ENCODE results near the gene PCNX3. TPM values are rescaled to one million over a fixed set of nuclear protein-coding genes. Genes with fewer than 3 reads are reported as not detected.

Gene PCNX3
- total RNA-seq, 1 donor from 2014 or later: 34.0 TPM

- ATAC-seq (no peak), DNase-seq (no peak)
- H3K36me3 ChIP-seq: peaks cover 30% of the 10 kb centered on the region
- no peaks in the 10 kb centered on the region for H3K9me3 ChIP-seq
- H3K27me3 ChIP-seq: no peaks in the 10 kb centered on the region
- TF ChIP-seq CTCF (IDR thresholded peaks at IDR 0.05): no peak
- H3K4me3 ChIP-seq: peak overlapping the region; percentile 93
- intact Hi-C loops (cut with DNase I): no loop called here
- peaks cover 55% of the 10 kb centered on the region for H3K4me1 ChIP-seq
- H3K27ac ChIP-seq: peak overlapping the region; percentile 95
Measured at GRCh38 chr11:65611758-65612603, 3.6 kb upstream of the PCNX3 start.

- DNase-seq (no peak), ATAC-seq (no peak)
- no peaks in the 10 kb centered on the region for H3K27me3 ChIP-seq
- H3K36me3 ChIP-seq: peaks cover 30% of the 10 kb centered on the region
- H3K27ac ChIP-seq: peak overlapping the region; percentile 95
- no peaks in the 10 kb centered on the region for H3K9me3 ChIP-seq
- H3K4me1 ChIP-seq: peaks cover 53% of the 10 kb centered on the region
- TF ChIP-seq CTCF (IDR thresholded peaks at IDR 0.05): no peak
- H3K4me3 ChIP-seq: peak overlapping the region; percentile 93
- intact Hi-C loops (cut with DNase I): no loop called here
Measured at GRCh38 chr11:65612691-65613090, 2.9 kb upstream of the PCNX3 start.

GRCh38 chr11:65613091-65613928, 2.3 kb upstream of the PCNX3 start:
- DNase-seq: no peak
- ATAC-seq: no peak
- no peak for TF ChIP-seq CTCF (IDR thresholded peaks at IDR 0.05)
- peaks cover 30% of the 10 kb centered on the region for H3K36me3 ChIP-seq
- intact Hi-C loops (cut with DNase I): no loop called here
- H3K27me3 ChIP-seq: no peaks in the 10 kb centered on the region
- peak overlapping the region; percentile 95 for H3K27ac ChIP-seq
- no peaks in the 10 kb centered on the region for H3K9me3 ChIP-seq
- peak overlapping the region; percentile 93 for H3K4me3 ChIP-seq
- H3K4me1 ChIP-seq: peaks cover 48% of the 10 kb centered on the region

GRCh38 chr11:65615950-65616574, 486 bp downstream of the PCNX3 start:
- H3K27me3 ChIP-seq: no peaks in the 10 kb centered on the region
- DNase-seq (no peak), ATAC-seq (peak; percentile 0)
- intact Hi-C loops (cut with DNase I): no loop called here
- H3K9me3 ChIP-seq: no peaks in the 10 kb centered on the region
- peak overlapping the region; percentile 87 for H3K27ac ChIP-seq
- peak overlapping the region; percentile 90 for H3K4me3 ChIP-seq
- peaks cover 39% of the 10 kb centered on the region for H3K36me3 ChIP-seq
- TF ChIP-seq CTCF (IDR thresholded peaks at IDR 0.05): no peak
- H3K4me1 ChIP-seq: peaks cover 29% of the 10 kb centered on the region

- Histone ChIP-seq H3K27ac (peak overlapping the region; percentile 87), H3K36me3 (peaks cover 44% of the 10 kb centered on the region), H3K9me3 (no peaks in the 10 kb centered on the region), H3K4me1 (peaks cover 29% of the 10 kb centered on the region), H3K27me3 (no peaks in the 10 kb centered on the region), H3K4me3 (peak overlapping the region; percentile 90)
- ATAC-seq (no peak), DNase-seq (no peak)
- no peak for TF ChIP-seq CTCF (IDR thresholded peaks at IDR 0.05)
- intact Hi-C loops (cut with DNase I): no loop called here
Measured at GRCh38 chr11:65616575-65617001, 1.0 kb downstream of the PCNX3 start.

Measured in upper lobe of right lung (tissue), 1 donor.